T47D (cell line): Measurements from ENCODE around the gene FAM83F.

Experiments used
- DNase-seq, 2 experiments: peaks; one replicate each; pipeline versions ENCODE4 v3.0.0 to v3.0.0-alpha.2; 2011 to 2012; ENCODE audit warnings: low read depth in 1 of 2, low spot score in 1 of 2
- JUND ChIP-seq: IDR thresholded peaks from 2 replicates; pipeline ENCODE4 v1.6.1; 2012; ENCODE audit warnings: low read depth
- in situ Hi-C: cut with HindIII; loops from 2 replicates; pipeline ENCODE4 v1.10.0; 2016; ENCODE audit warnings: low sequenced_read_pairs, low pct_unique_long_range_greater_than_20kb

Gene FAM83F

DNA sequence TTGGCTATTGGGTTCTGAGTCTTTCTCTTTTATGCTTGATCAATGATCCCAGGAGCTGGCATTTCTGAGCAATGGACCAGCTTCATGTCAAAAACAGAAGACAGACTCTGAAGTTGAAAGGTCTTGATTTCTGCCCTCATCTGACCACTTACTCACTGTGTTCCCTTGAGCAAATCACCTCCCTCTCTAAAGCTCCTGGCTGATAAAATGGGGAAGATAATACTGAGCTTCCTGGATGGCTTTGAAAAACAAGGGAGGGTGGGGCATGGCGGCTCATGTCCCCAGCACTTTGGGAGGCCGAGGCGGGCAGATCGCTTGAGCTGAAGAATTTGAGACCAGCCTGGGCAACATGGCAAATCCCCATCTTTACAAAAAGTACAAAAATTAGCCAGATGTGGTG lies 6.4 kb downstream of the FAM83F start:
- no peak for DNase-seq
- no peak for TF ChIP-seq JUND
- in situ Hi-C loops: no loop called here

DNA sequence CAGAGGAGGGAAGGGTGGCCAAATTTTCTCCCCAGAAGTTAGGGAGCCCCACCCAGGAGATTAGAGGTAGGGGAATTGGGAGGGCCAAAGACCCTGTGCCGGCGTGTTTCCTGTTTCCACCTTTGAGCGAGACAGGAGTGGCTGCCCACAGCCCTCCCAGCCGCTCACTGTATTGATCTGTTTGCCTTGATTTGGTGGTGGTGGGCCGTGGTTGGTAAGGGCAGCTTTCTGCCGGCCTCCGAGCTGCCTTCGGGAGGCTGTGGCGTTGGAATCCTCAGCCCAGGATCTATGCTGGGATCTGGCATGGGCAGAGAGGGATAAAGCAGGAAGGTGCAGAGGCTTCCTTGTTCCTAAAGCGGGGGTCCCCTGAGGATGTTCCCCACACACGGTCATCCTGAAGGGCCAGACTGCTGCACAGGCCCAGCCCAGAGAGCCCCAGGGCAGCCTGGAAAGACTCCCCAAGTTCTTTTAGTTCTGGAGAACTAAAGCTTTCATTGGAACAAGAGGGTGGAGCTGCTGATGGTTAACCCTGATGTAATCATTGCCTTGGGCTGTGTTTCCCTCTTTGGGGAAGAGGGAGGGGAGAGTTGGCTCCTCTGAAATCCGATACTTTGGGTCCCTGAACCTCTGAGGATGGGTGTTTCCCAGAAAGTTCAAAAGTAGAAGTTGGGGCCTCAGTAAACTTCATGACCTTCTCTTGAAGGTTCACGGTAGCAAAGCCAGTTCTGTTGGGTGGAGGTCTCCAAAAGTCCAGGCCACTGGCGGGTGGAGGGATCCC lies 7.2 kb downstream of the FAM83F start:
- no peak for TF ChIP-seq JUND
- in situ Hi-C loops: no loop called here
- peak in 1 of 2 experiments; percentile 30 for DNase-seq

- DNase-seq: no peak
- in situ Hi-C loops: no loop called here
- TF ChIP-seq JUND: no peak
These were observed 8.4 kb downstream of the FAM83F start for GRCh38 chr22:40002935-40003715.

- DNase-seq: no peak
- no peak for TF ChIP-seq JUND
- in situ Hi-C loops: no loop called here
These were observed 10.1 kb downstream of the FAM83F start for GRCh38 chr22:40004836-40005235.

- TF ChIP-seq JUND: no peak
- no peak for DNase-seq
- in situ Hi-C loops: no loop called here
These were observed 11.9 kb downstream of the FAM83F start for GRCh38 chr22:40006641-40007040.

GRCh38 chr22:40007853-40008710 lies 13.3 kb downstream of the FAM83F start:
- TF ChIP-seq JUND: no peak
- DNase-seq: no peak
- in situ Hi-C loops: no loop called here

DNA sequence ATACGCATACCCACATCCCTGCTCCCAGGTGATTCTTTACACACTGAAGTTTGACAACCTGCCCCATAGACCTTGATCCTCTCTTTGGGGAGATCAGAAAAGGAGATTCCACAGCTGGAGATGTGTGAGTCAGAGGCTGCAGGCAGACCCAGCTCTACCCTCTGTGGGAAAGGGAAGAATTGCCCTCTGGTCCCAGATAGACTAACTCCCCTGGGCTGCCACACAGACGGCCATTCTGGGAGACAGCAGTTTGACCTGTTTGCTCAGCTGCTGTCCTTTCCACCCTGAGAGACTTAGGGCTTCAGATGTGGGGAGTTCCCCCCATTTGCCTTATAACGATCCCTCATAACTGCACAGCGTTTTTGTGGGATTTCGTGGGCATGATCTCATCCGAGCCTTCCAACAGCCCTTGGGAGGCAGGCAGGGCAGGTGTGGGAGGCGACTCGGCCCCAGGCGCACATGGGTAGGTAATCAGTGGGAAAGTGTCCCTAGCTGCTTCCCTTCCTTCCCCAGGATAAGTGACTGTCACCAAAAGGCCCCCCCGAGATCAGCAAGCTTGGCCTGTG lies 14.1 kb downstream of the FAM83F start:
- no peak for DNase-seq
- TF ChIP-seq JUND: no peak
- in situ Hi-C loops: no loop called here

- in situ Hi-C loops: no loop called here
- no peak for TF ChIP-seq JUND
- no peak for DNase-seq
These were observed 14.6 kb downstream of the FAM83F start for GRCh38 chr22:40009292-40009774.

DNA sequence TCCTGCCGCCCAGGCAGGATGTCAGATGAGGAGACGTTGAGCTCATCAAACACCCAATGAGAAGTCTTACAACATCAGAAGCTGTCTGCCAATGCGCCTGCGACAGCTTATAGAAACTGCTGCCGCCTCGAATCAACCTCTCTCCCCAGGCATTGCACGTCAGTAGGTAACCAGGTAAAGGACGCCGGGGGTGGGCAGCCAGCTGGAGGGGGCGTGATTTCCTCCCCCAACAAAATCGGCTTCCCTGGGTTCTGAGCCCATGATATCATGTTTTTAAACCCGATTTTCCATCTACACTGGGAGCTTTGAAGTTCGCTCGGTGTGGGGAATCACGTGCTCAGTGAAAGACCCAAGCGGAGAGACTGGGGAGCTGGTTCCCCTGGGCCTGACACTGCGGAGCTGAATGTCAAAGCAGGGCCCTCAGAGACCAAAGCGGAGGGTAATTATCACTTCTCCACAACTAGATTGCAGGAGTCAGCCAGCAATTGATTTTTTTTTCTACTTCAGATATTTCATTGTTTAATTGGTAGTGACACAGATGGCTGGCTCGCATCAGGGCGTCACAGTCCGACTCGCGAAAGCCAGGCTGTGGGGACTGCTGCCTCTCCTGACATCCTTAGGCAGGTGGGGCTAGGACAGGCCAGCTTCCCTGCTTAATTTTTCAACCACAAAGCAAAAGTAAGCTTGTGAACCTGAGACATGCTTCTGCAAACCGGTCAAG lies 15.4 kb downstream of the FAM83F start:
- in situ Hi-C loops: no loop called here
- TF ChIP-seq JUND: no peak
- no peak for DNase-seq

DNA sequence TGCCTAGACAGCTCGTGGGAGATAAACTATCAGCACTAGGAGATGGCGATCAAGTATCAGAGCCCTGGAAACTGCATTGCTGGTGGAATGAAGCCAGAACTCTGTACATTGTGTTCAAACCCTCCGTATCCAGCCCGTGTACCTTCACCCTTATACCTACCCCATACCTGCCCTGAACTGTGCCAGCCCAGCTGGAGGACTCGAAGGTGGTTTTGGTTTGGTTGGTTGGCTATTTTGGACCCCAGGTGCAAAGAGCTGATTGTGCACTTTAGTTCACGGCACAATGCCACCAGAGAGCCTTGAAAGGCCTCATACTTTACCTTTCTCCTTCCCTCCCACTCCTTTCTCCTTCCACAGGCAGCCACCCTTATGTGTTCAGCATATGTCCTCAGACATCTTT lies 16.0 kb downstream of the FAM83F start:
- in situ Hi-C loops: no loop called here
- no peak for DNase-seq
- TF ChIP-seq JUND: no peak

DNA sequence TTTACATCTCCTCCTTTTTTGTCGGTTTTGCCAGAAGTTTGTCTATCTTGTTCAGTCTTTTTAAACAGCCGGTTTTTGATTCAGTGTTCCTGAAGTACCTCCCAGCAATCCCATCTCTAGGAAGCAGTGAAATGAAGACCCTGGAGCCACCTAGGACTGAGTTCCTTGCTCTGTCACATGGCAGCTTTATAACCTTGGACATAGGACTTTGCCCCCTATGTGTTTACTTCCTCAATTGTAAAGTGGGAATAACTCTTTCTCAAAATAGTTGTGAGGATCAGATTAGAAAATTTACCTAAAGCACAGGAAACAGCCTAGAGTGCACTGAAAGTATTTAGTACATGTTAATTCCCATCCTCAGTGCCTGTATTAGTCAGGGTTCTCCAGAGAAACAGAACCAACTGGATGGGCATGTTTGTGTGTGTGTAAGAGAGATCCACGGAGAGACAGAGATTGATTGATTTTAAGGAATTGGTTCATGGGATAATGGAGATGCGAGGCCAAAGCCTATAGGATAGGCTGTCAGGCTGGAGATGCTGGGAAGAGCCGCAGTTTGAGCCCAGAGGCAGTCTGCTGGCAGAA lies 20.0 kb downstream of the FAM83F start:
- in situ Hi-C loops: no loop called here
- DNase-seq: peak in 1 of 2 experiments; percentile 68
- TF ChIP-seq JUND: no peak
